Keratinocyte (primary cell): ENCODE results near the gene SH2D6.

Experiments used
- CTCF ChIP-seq, 3 experiments: IDR thresholded peaks in 1 of 3; conservative IDR thresholded peaks in 1 of 3; optimal IDR thresholded peaks in 1 of 3; 2 replicates in 2 of 3; 3 replicates in 1 of 3; pipeline versions ENCODE3 to v1.5.1; 2011; ENCODE audit warnings: low read length in 3 of 3, mild to moderate bottlenecking in 3 of 3, moderate library complexity in 2 of 3, control low read depth in 1 of 3, inconsistent platforms in 1 of 3; ENCODE audit not compliant: insufficient read depth in 2 of 3; ENCODE audit errors: extremely low read depth in 1 of 3
- EZH2 ChIP-seq: IDR thresholded peaks from one replicate; pipeline ENCODE4 v1.6.1; 2012; ENCODE audit warnings: inconsistent platforms, mild to moderate bottlenecking, low read length, moderate library complexity

- TF ChIP-seq EZH2 (no peak), CTCF (optimal IDR thresholded peaks at IDR 0.05 in 1 of 3, IDR thresholded peaks at IDR 0.05 in 1 of 3, conservative IDR thresholded peaks at IDR 0.05 in 1 of 3; ENCODE audit: extremely low read depth in 1 of 3, insufficient read depth in 2 of 3, low read length in 3 of 3) (no peak)
Observed at GRCh38 chr2:85436836-85437487, 18.4 kb downstream of the SH2D6 start.
